WERI-Rb-1 (cell line): ENCODE data around the gene GABRR3.

Experiments used
- DNase-seq: peaks from one replicate; pipeline ENCODE4 v3.0.0-alpha.2; 2020
- H3K27ac ChIP-seq: fragments of 250-450 bp; sonication (Bioruptor Pico); 2 replicates; pipeline ENCODE4 v1.5.1; 2020; ENCODE audit warnings: mild to moderate bottlenecking, moderate library complexity
- H3K27me3 ChIP-seq: fragments of 250-450 bp; sonication (Bioruptor Pico); 2 replicates; pipeline ENCODE4 v1.5.1; 2021; ENCODE audit warnings: mild to moderate bottlenecking, low read depth, moderate library complexity; ENCODE audit not compliant: insufficient read depth, severe bottlenecking
- H3K36me3 ChIP-seq: fragments of 250-450 bp; sonication (Bioruptor Pico); 2 replicates; pipeline ENCODE4 v1.5.1; 2020; ENCODE audit warnings: mild to moderate bottlenecking, moderate library complexity
- H3K4me3 ChIP-seq: 2 replicates; pipeline ENCODE4 v1.5.1; 2011; ENCODE audit warnings: low read depth, mild to moderate bottlenecking, control low read depth, low read length
- H3K9me3 ChIP-seq: fragments of 250-450 bp; sonication (Bioruptor Pico); 2 replicates; pipeline ENCODE4 v1.5.1; 2021; ENCODE audit warnings: mild to moderate bottlenecking, moderate library complexity; ENCODE audit not compliant: severe bottlenecking
- TF ChIP-seq, protein P1 (sequence below): IDR thresholded peaks from 2 replicates; pipeline ENCODE4 v1.5.1; 2011; ENCODE audit warnings: low read depth, mild to moderate bottlenecking, control low read depth, inconsistent platforms, low read length

The GABRR3 gene

DNA sequence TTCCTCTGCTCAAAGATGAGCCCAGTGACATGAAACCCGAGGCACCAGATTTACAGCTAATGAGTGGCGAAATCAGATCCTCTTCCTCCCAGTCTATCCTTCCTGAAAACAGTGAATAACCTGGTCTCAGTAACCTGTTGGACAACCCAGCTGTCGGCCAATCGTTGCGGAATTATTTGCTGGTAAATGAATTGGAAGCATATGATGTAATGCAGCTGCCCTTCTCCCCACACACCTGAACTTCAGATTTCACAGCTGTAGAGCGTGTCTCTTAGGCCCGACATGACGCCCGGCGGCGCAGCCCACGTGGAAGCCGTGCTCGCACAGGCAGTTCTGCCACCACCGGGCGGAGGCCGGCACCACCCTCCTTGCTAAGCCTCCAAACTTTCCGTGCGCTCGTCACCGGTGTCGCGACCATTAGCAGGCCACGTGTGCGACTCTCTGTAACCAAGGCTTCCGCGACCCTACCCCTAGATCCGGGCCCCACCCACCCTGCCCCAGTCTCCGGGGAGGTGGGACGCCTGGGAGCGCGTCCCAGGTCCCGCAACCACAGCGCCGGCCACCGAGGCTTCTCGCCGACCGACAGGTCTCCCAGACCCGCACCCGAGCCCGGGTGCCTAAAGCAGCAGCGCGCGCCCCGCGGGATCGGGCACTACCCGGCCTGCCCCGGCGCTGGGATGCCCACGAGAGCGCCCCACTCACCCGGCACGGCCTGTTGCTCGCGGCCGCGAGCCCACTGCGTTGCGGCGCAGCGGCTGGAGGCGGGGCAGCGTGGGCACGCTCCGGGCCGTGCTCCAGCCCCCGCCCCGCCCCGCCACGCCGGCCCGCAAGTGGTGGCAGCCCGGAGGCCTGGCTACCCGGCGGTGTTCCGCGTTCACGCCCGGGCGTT, 63.2 kb downstream of the GABRR3 start, which contains the start of gene RIOX2:
TSS of gene RIOX2 (minus strand) at position 753 of the 889 bp plus-strand sequence. CDS start 4,838 bp downstream, outside the sequence.
- Histone ChIP-seq H3K36me3 (peaks cover 10% of the 10 kb centered on the region), H3K9me3 (no peaks in the 10 kb centered on the region), H3K27ac (peak within 1 kb of the TSS; percentile 84), H3K27me3 (no peaks in the 10 kb centered on the region), H3K4me3 (peak within 1 kb of the TSS; percentile 52)
- DNase-seq = peak; percentile 73
- TF ChIP-seq, protein P1, sequence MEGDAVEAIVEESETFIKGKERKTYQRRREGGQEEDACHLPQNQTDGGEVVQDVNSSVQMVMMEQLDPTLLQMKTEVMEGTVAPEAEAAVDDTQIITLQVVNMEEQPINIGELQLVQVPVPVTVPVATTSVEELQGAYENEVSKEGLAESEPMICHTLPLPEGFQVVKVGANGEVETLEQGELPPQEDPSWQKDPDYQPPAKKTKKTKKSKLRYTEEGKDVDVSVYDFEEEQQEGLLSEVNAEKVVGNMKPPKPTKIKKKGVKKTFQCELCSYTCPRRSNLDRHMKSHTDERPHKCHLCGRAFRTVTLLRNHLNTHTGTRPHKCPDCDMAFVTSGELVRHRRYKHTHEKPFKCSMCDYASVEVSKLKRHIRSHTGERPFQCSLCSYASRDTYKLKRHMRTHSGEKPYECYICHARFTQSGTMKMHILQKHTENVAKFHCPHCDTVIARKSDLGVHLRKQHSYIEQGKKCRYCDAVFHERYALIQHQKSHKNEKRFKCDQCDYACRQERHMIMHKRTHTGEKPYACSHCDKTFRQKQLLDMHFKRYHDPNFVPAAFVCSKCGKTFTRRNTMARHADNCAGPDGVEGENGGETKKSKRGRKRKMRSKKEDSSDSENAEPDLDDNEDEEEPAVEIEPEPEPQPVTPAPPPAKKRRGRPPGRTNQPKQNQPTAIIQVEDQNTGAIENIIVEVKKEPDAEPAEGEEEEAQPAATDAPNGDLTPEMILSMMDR = peak; percentile 1; the same call in 1 of the 2 replicates

DNA sequence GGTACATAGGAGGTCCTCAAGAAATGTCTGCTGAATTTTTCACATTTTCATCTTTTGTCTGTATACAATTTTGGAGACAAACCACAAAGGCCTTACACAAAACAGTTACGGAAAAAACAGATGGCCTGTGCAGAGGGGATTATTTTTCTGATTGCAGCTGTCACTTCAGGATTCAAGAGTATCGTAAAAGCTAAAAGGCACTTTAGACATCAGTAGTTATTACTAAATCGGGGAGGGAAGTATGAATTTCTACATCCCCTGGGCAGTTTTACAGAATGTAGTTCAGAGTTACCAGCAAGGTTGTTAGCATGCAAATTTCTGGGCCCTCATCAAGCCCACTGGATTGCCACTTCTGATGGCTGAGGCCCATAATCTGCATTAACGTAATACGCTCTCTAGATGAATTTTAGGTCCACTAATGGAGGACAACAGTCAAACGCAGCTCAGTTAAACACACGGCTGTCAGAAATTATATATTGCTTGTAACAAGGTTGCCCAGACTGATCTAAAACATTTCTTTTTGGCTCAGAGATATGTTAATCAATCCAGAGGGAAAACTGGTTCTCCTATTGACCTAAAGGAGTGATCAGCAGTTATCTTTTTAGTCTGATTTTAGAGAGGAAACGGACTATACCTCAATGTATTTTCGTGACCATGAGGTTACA, 64.0 kb downstream of the GABRR3 start:
- TF ChIP-seq, protein P1 = no peak
- peak overlapping the region; percentile 52 for H3K4me3 ChIP-seq
- peak overlapping the region; percentile 84 for H3K27ac ChIP-seq
- no peaks in the 10 kb centered on the region for H3K9me3 ChIP-seq
- H3K27me3 ChIP-seq = no peaks in the 10 kb centered on the region
- H3K36me3 ChIP-seq = peaks cover 18% of the 10 kb centered on the region
- no peak for DNase-seq

DNA sequence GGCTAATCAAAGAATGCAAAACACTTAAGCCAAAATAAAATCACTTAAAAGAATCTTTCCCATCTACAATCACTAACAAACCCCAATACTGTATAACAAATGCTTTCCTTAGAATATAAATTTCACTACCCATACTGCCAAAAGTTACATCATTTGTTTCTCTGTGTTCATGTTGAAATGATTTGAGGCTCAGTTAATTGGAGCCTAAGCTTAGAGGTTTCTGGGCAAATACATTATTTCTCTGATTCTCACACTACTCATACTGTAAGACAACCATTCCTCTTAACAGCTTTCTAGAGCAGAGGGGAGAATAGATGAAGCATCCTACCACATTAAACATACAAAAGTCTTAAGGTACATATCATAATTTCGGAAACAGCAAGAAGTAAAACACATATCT, 65.0 kb downstream of the GABRR3 start:
- Histone ChIP-seq H3K27ac (peak overlapping the region; percentile 84), H3K9me3 (no peaks in the 10 kb centered on the region), H3K36me3 (peaks cover 25% of the 10 kb centered on the region), H3K4me3 (peak overlapping the region; percentile 52; the same call in 1 of the 2 replicates), H3K27me3 (no peaks in the 10 kb centered on the region)
- TF ChIP-seq, protein P1 = no peak
- no peak for DNase-seq

DNA sequence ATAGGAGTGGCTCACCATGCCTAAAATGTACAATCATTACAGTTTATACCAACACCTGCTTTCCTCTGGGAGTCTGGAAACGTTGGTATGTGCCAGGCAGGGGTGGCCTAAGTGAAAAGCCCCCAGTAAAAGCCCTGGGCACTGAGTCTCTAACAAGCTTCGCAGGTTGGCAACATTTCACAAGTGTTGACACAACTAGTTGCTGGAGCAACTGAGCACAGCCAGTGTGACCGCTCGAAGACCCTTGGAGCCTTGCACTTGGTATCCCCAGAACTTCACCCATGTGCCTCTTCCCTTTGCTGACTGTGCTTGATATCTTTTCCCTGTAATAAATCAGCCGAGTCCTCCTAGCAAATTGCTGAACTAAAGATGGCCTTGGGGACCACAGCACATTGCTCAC, 65.6 kb downstream of the GABRR3 start:
- TF ChIP-seq, protein P1 = no peak
- Histone ChIP-seq H3K27me3 (no peaks in the 10 kb centered on the region), H3K36me3 (peaks cover 29% of the 10 kb centered on the region), H3K9me3 (no peaks in the 10 kb centered on the region), H3K27ac (no peak overlapping the region), H3K4me3 (no peak overlapping the region)
- no peak for DNase-seq

DNA sequence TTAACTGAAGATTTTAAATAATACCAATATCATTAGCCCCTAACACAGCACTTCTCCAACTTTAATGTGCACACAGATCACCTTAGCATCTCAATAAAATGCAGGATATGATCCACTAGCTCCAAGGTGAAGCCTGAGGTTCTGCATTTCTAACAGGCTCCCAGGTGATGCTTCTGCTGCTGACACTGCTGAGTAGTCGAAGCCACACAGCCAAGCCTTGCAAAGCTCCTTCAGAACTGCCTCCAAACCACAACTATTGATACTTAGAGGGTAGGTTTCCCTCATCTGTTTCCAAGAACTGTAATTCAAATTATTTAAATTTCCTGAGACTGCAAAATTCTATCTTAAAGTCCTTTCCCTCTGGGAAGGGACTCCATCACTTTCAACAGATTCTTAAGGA, 66.7 kb downstream of the GABRR3 start:
- DNase-seq = no peak
- Histone ChIP-seq H3K9me3 (no peaks in the 10 kb centered on the region), H3K4me3 (no peak overlapping the region), H3K36me3 (peaks cover 38% of the 10 kb centered on the region), H3K27ac (no peak overlapping the region), H3K27me3 (no peaks in the 10 kb centered on the region)
- TF ChIP-seq, protein P1 = no peak
